ENCODE results near the gene CGB5.

- no peak for TF ChIP-seq CTCF (IDR thresholded peaks at IDR 0.05)
- TF ChIP-seq POLR2A (IDR thresholded peaks at IDR 0.05): no peak
Measured at GRCh38 chr19:49017041-49017665, 26.5 kb upstream of the CGB5 start, which contains the start of gene LHB.
